ENCODE results near the gene ZCCHC8. TPM values are rescaled to one million over a fixed set of nuclear protein-coding genes. Genes with fewer than 3 reads are reported as not detected.
"Not testable (repeated sequence)": the region's sequence is repeated elsewhere in the genome, so short reads cannot be mapped to it uniquely, and the experiment has no call there.

ZCCHC8 gene
- total RNA-seq, 1 donor, result 22.8 TPM

- peaks cover 81% of the 10 kb centered on the region for H3K79me2 ChIP-seq (ENCODE audit: insufficient read depth, low read length)
- no peak overlapping the region for H3K4me2 ChIP-seq (ENCODE audit: insufficient read depth, low read length)
- no peak overlapping the region for H2AFZ ChIP-seq (ENCODE audit: low read length)
- no peaks in the 10 kb centered on the region for H3K9me3 ChIP-seq (ENCODE audit: low read depth, low read length)
- no peak for DNase-seq (ENCODE audit: insufficient read length, low spot score, missing footprints)
- peaks cover 58% of the 10 kb centered on the region for H4K20me1 ChIP-seq (ENCODE audit: insufficient read depth, low read length)
- peak overlapping the region; percentile 33 for H3K27ac ChIP-seq (ENCODE audit: low read depth, low read length)
- no peaks in the 10 kb centered on the region for H3K27me3 ChIP-seq (ENCODE audit: insufficient read depth, low read length)
- H3K4me1 ChIP-seq (ENCODE audit: insufficient read depth, low read length), result peaks cover 15% of the 10 kb centered on the region
- peaks cover 94% of the 10 kb centered on the region for H3K36me3 ChIP-seq (ENCODE audit: insufficient read depth, low read length)
- no peak for TF ChIP-seq CTCF (IDR thresholded peaks at IDR 0.05; ENCODE audit: extremely low read depth, low read depth, low read length)
- no peak overlapping the region for H3K4me3 ChIP-seq (ENCODE audit: insufficient read depth, low read length)
Measured at GRCh38 chr12:122513660-122514059, 12.9 kb upstream of the ZCCHC8 start.

GRCh38 chr12:122513028-122513427 lies 12.3 kb upstream of the ZCCHC8 start:
- Histone ChIP-seq H3K36me3 (ENCODE audit: insufficient read depth, low read length) (peaks cover 95% of the 10 kb centered on the region), H4K20me1 (ENCODE audit: insufficient read depth, low read length) (peaks cover 63% of the 10 kb centered on the region), H3K79me2 (ENCODE audit: insufficient read depth, low read length) (peaks cover 86% of the 10 kb centered on the region)
- H2AFZ ChIP-seq (ENCODE audit: low read length); H3K27ac ChIP-seq (ENCODE audit: low read depth, low read length); H3K4me3 ChIP-seq (ENCODE audit: insufficient read depth, low read length); H3K4me2 ChIP-seq (ENCODE audit: insufficient read depth, low read length); H3K27me3 ChIP-seq (ENCODE audit: insufficient read depth, low read length); H3K9me3 ChIP-seq (ENCODE audit: low read depth, low read length); DNase-seq (ENCODE audit: insufficient read length, low spot score, missing footprints); H3K4me1 ChIP-seq (ENCODE audit: insufficient read depth, low read length): not testable (repeated sequence)

- peaks cover 49% of the 10 kb centered on the region for H4K20me1 ChIP-seq (ENCODE audit: insufficient read depth, low read length)
- no peak overlapping the region for H3K27ac ChIP-seq (ENCODE audit: low read depth, low read length)
- no peak overlapping the region for H3K4me2 ChIP-seq (ENCODE audit: insufficient read depth, low read length)
- H3K4me1 ChIP-seq (ENCODE audit: insufficient read depth, low read length), result no peaks in the 10 kb centered on the region
- no peak overlapping the region for H3K4me3 ChIP-seq (ENCODE audit: insufficient read depth, low read length)
- no peak overlapping the region for H2AFZ ChIP-seq (ENCODE audit: low read length)
- H3K9me3 ChIP-seq (ENCODE audit: low read depth, low read length), result no peaks in the 10 kb centered on the region
- no peaks in the 10 kb centered on the region for H3K27me3 ChIP-seq (ENCODE audit: insufficient read depth, low read length)
- no peak for TF ChIP-seq CTCF (IDR thresholded peaks at IDR 0.05; ENCODE audit: extremely low read depth, low read depth, low read length)
- H3K79me2 ChIP-seq (ENCODE audit: insufficient read depth, low read length), result peaks cover 54% of the 10 kb centered on the region
- DNase-seq (ENCODE audit: insufficient read length, low spot score, missing footprints), result no peak
- H3K36me3 ChIP-seq (ENCODE audit: insufficient read depth, low read length), result peaks cover 98% of the 10 kb centered on the region
Measured at GRCh38 chr12:122508163-122508562, 7.4 kb upstream of the ZCCHC8 start.

GRCh38 chr12:122506393-122506938 lies 5.7 kb upstream of the ZCCHC8 start:
- Histone ChIP-seq H3K27ac (ENCODE audit: low read depth, low read length) (no peak overlapping the region), H3K4me1 (ENCODE audit: insufficient read depth, low read length) (no peaks in the 10 kb centered on the region), H3K79me2 (ENCODE audit: insufficient read depth, low read length) (peaks cover 40% of the 10 kb centered on the region), H4K20me1 (ENCODE audit: insufficient read depth, low read length) (peaks cover 39% of the 10 kb centered on the region), H2AFZ (ENCODE audit: low read length) (no peak overlapping the region), H3K27me3 (ENCODE audit: insufficient read depth, low read length) (no peaks in the 10 kb centered on the region), H3K4me2 (ENCODE audit: insufficient read depth, low read length) (no peak overlapping the region), H3K36me3 (ENCODE audit: insufficient read depth, low read length) (peaks cover 90% of the 10 kb centered on the region), H3K9me3 (ENCODE audit: low read depth, low read length) (no peaks in the 10 kb centered on the region), H3K4me3 (ENCODE audit: insufficient read depth, low read length) (no peak overlapping the region)
- no peak for DNase-seq (ENCODE audit: insufficient read length, low spot score, missing footprints)
- no peak for TF ChIP-seq CTCF (IDR thresholded peaks at IDR 0.05; ENCODE audit: extremely low read depth, low read depth, low read length)

Measured in osteoblast (primary cell).